ENCODE results near the gene ZNF516. TPM values are rescaled to one million over a fixed set of nuclear protein-coding genes. Genes with fewer than 3 reads are reported as not detected.
A peak's percentile ranks its signal among the peaks of the same experiment; 100 is the strongest.

ZNF516 gene
- total and polyA plus RNA-seq, 2 of the 4 experiments (the other 2 are of a cell fraction) = 7.9 to 16.9 TPM

- Histone ChIP-seq H3K79me1 (ENCODE audit: low read depth in 1 of 2, low read length in 2 of 2) (no peaks in the 10 kb centered on the region), H2BK20ac (ENCODE audit: low read depth, low read length) (no peak overlapping the region), H4K5ac (ENCODE audit: low read depth, low read length) (no peak overlapping the region), H3K23ac (ENCODE audit: low read depth, low read length) (0 out of 2 replicates have a peak overlapping the region, but pooled peaks have one; percentile 28), H3K9ac (ENCODE audit: low read depth, low read length) (no peak overlapping the region), H2AK9ac (replicated peaks; ENCODE audit: low read depth, low read length, poor library complexity) (peak overlapping the region; percentile 33), H3K9me3 (ENCODE audit: control insufficient read depth, insufficient read depth, low read length) (no peaks in the 10 kb centered on the region), H3K27me3 (ENCODE audit: control insufficient read depth, insufficient read depth, low read length) (no peaks in the 10 kb centered on the region), H2AFZ (replicated peaks; ENCODE audit: low read length, poor library complexity) (peak overlapping the region; percentile 94), H2BK15ac (ENCODE audit: low read depth, low read length) (peak overlapping the region; percentile 9; the same call in 1 of the 3 replicates), H4K20me1 (ENCODE audit: insufficient read depth, low read length) (no peaks in the 10 kb centered on the region), H4K91ac (ENCODE audit: insufficient read depth, low read depth, low read length) (peak overlapping the region; percentile 39), H2BK120ac (ENCODE audit: low read depth, low read length) (peak overlapping the region; percentile 66; the same call in 1 of the 2 replicates), H3K4me3 (ENCODE audit: insufficient read depth, low read depth, low read length) (no peak overlapping the region), H2AK5ac (ENCODE audit: low read depth, low read length) (peak overlapping the region; percentile 51; the same call in 1 of the 2 replicates), H3K14ac (replicated peaks; ENCODE audit: low read depth, low read length) (peak overlapping the region; percentile 41; the same call in 1 of the 2 replicates), H3K18ac (ENCODE audit: low read depth, low read length) (no peak overlapping the region; the same call in 1 of the 2 replicates), H3K36me3 (ENCODE audit: control insufficient read depth, insufficient read depth, low read length) (no peaks in the 10 kb centered on the region), H3K9me1 (ENCODE audit: insufficient read depth, low read length) (no peaks in the 10 kb centered on the region), H3K4ac (ENCODE audit: low read depth, low read length) (peak overlapping the region; percentile 51; the same call in 1 of the 2 replicates), H3K56ac (ENCODE audit: extremely low read depth, insufficient read depth, low read length) (no peak overlapping the region), H3K4me1 (ENCODE audit: control insufficient read depth, insufficient read depth, low read length) (peaks cover 5% of the 10 kb centered on the region; the same call in 1 of the 2 replicates), H3K4me2 (ENCODE audit: low read depth, low read length) (no peak overlapping the region), H3K27ac (ENCODE audit: insufficient read depth, low read length) (peak overlapping the region; percentile 35; the same call in 1 of the 2 replicates), H4K8ac (ENCODE audit: low read depth in 2 of 2, low read length in 2 of 2) (peak overlapping the region; percentile 66 to 89; a peak in 3 of 4 replicates), H2BK5ac (ENCODE audit: low read depth, low read length, poor library complexity, severe bottlenecking) (no peak overlapping the region)
- POLR2A ChIA-PET (ENCODE audit: unreplicated experiment) = no interaction called here
- TF ChIP-seq CHD1 (IDR thresholded peaks at IDR 0.05; ENCODE audit: low read depth, low read length) (no peak), POLR2A (IDR thresholded peaks at IDR 0.05; ENCODE audit: low read depth, low read length) (no peak), RCOR1 (IDR thresholded peaks at IDR 0.05; ENCODE audit: insufficient replicate concordance, low read length) (no peak), MAZ (IDR thresholded peaks at IDR 0.05; ENCODE audit: borderline replicate concordance, low read depth, low read length) (no peak), CEBPB (IDR thresholded peaks at IDR 0.05; ENCODE audit: low read depth, low read length) (no peak), MAFK (IDR thresholded peaks at IDR 0.05; ENCODE audit: low read depth, low read length) (no peak), CTCF (conservative IDR thresholded peaks at IDR 0.05; ENCODE audit: low read depth, low read length) (no peak), BHLHE40 (IDR thresholded peaks at IDR 0.05; ENCODE audit: low read depth, low read length) (no peak), RAD21 (IDR thresholded peaks at IDR 0.05; ENCODE audit: low read length) (no peak), ELK1 (IDR thresholded peaks at IDR 0.05; ENCODE audit: borderline replicate concordance, low read depth, low read length) (no peak), RFX5 (IDR thresholded peaks at IDR 0.05; ENCODE audit: low read depth, low read length) (no peak), MXI1 (IDR thresholded peaks at IDR 0.05; ENCODE audit: borderline replicate concordance, low read depth, low read length) (no peak), SMC3 (IDR thresholded peaks at IDR 0.05; ENCODE audit: low read depth, low read length) (no peak), USF2 (IDR thresholded peaks at IDR 0.05; ENCODE audit: low read depth, low read length) (no peak), FOS (IDR thresholded peaks at IDR 0.05; ENCODE audit: low read depth, low read length) (no peak), NFE2L2 (IDR thresholded peaks at IDR 0.05; ENCODE audit: low read depth, low read length) (no peak)
- dilution Hi-C loops (cut with HindIII; ENCODE audit: low sequenced_read_pairs, unreplicated experiment) (no loop called here), intact Hi-C loops (cut with micrococcal nuclease) (no loop called here), in situ Hi-C loops (cut with MboI; ENCODE audit: low sequenced_read_pairs) (no loop called here)
- DNase-seq (no peak), ATAC-seq (ENCODE audit: low read depth) (no peak)
- BruUV-seq (replicated peaks) = no TSS peak
- CTCF ChIA-PET = interaction anchor here (1.1 kb wide), 1 partner anchor 35 kb away, joined by 3 read pairs; no protein-coding TSS in a partner anchor
- 91% methylated on average over 15 of the region's 23 CpGs; no CpG with 5 or more reads in 1 of the 2 experiments for WGBS, 2 experiments (ENCODE audit: extremely low coverage in 2 of 2, insufficient read length in 1 of 2)
These were observed 34.4 kb upstream of the ZNF516 start for GRCh38 chr18:76529433-76529811.
